SH-SY5Y (cell line): ENCODE results near the gene RBM6.

Experiments used
- GATA2 ChIP-seq: IDR thresholded peaks from 2 replicates; pipeline ENCODE4 v1.6.1; 2011; ENCODE audit warnings: mild to moderate bottlenecking, low read depth, low read length
- GATA3 ChIP-seq: IDR thresholded peaks from 2 replicates; pipeline ENCODE4 v1.6.1; 2011; ENCODE audit warnings: low read depth, mild to moderate bottlenecking, low read length, moderate library complexity

- TF ChIP-seq GATA2 (no peak), GATA3 (no peak)
Measured at GRCh38 chr3:49972656-49973055, 32.7 kb downstream of the RBM6 start.
